GM21723 (cell line): ENCODE data around the gene NTNG1.
"Not testable (repeated sequence)": the region's sequence is repeated elsewhere in the genome, so short reads cannot be mapped to it uniquely, and the experiment has no call there.

Experiments
- ATAC-seq: cut with Tn5 transposase; IDR thresholded peaks from one replicate; pipeline ENCODE4 v1.9.1; 2021; ENCODE audit warnings: mild to moderate bottlenecking, moderate library complexity; ENCODE audit not compliant: unreplicated experiment

Gene NTNG1

GRCh38 chr1:107140703-107141490 lies at the start of gene NTNG1:
TSS of gene NTNG1 (plus strand) at chr1:107141039.
- ATAC-seq: peak; percentile 42

GRCh38 chr1:107091418-107091817 lies 49.4 kb upstream of the NTNG1 start:
- no peak for ATAC-seq

GRCh38 chr1:107093395-107093794 lies 47.4 kb upstream of the NTNG1 start:
- ATAC-seq: not testable (repeated sequence)

GRCh38 chr1:107095647-107096046 lies 45.2 kb upstream of the NTNG1 start:
- ATAC-seq: no peak

GRCh38 chr1:107096690-107097089 lies 44.1 kb upstream of the NTNG1 start:
- no peak for ATAC-seq

- no peak for ATAC-seq
Observed at GRCh38 chr1:107098961-107099360, 41.9 kb upstream of the NTNG1 start.

GRCh38 chr1:107100331-107100984 lies 40.4 kb upstream of the NTNG1 start:
- no peak for ATAC-seq

GRCh38 chr1:107105914-107106313 lies 34.9 kb upstream of the NTNG1 start:
- no peak for ATAC-seq

GRCh38 chr1:107110326-107110725 lies 30.5 kb upstream of the NTNG1 start:
- ATAC-seq: no peak

- ATAC-seq: no peak
Observed at GRCh38 chr1:107116306-107116790, 24.5 kb upstream of the NTNG1 start.

- no peak for ATAC-seq
Observed at GRCh38 chr1:107122225-107122624, 18.6 kb upstream of the NTNG1 start.

GRCh38 chr1:107123741-107124140 lies 17.1 kb upstream of the NTNG1 start:
- ATAC-seq: no peak

GRCh38 chr1:107124694-107125093 lies 16.1 kb upstream of the NTNG1 start:
- ATAC-seq: no peak

- peak; percentile 74 for ATAC-seq
Observed at GRCh38 chr1:107132195-107132594, 8.6 kb upstream of the NTNG1 start.

- peak; percentile 80 for ATAC-seq
Observed at GRCh38 chr1:107132780-107133179, 8.1 kb upstream of the NTNG1 start.

GRCh38 chr1:107135463-107135862 lies 5.4 kb upstream of the NTNG1 start:
- no peak for ATAC-seq

- no peak for ATAC-seq
Observed at GRCh38 chr1:107138166-107138565, 2.7 kb upstream of the NTNG1 start.

- ATAC-seq: no peak
Observed at GRCh38 chr1:107138767-107139445, 1.9 kb upstream of the NTNG1 start.

GRCh38 chr1:107139833-107140702 lies 771 bp upstream of the NTNG1 start:
- ATAC-seq: peak; percentile 51

- ATAC-seq: peak; percentile 50
Observed at GRCh38 chr1:107141491-107142126, 770 bp downstream of the NTNG1 start.
